ENCODE results near the gene PHACTR2.

Gene PHACTR2

GRCh38 chr6:143742070-143742954 lies 64.5 kb downstream of the PHACTR2 start:
- no peak for DNase-seq (ENCODE audit: low spot score)

GRCh38 chr6:143742955-143743255 lies 65.1 kb downstream of the PHACTR2 start:
- no peak for DNase-seq (ENCODE audit: low spot score)

GRCh38 chr6:143743301-143744166 lies 65.8 kb downstream of the PHACTR2 start:
- DNase-seq (ENCODE audit: low spot score): no peak

- DNase-seq (ENCODE audit: low spot score): no peak
Observed at GRCh38 chr6:143744551-143745165, 66.9 kb downstream of the PHACTR2 start.

- DNase-seq (ENCODE audit: low spot score): no peak
Observed at GRCh38 chr6:143745166-143746133, 67.7 kb downstream of the PHACTR2 start.

GRCh38 chr6:143746202-143747119 lies 68.7 kb downstream of the PHACTR2 start:
- no peak for DNase-seq (ENCODE audit: low spot score)

- DNase-seq (ENCODE audit: low spot score): no peak
Observed at GRCh38 chr6:143747347-143747842, 69.6 kb downstream of the PHACTR2 start.

- DNase-seq (ENCODE audit: low spot score): no peak
Observed at GRCh38 chr6:143749891-143750290, 72.1 kb downstream of the PHACTR2 start.

GRCh38 chr6:143750877-143751276 lies 73.1 kb downstream of the PHACTR2 start:
- DNase-seq (ENCODE audit: low spot score): no peak

GRCh38 chr6:143752459-143752858 lies 74.7 kb downstream of the PHACTR2 start:
- DNase-seq (ENCODE audit: low spot score): no peak

- no peak for DNase-seq (ENCODE audit: low spot score)
Observed at GRCh38 chr6:143753678-143754077, 75.9 kb downstream of the PHACTR2 start.

GRCh38 chr6:143754204-143754603 lies 76.4 kb downstream of the PHACTR2 start:
- DNase-seq (ENCODE audit: low spot score): no peak

- no peak for DNase-seq (ENCODE audit: low spot score)
Observed at GRCh38 chr6:143755301-143755744, 77.6 kb downstream of the PHACTR2 start.

GRCh38 chr6:143757346-143757832 lies 79.6 kb downstream of the PHACTR2 start:
- no peak for DNase-seq (ENCODE audit: low spot score)

GRCh38 chr6:143758551-143758950 lies 80.8 kb downstream of the PHACTR2 start:
- no peak for DNase-seq (ENCODE audit: low spot score)

- DNase-seq (ENCODE audit: low spot score): no peak
Observed at GRCh38 chr6:143759666-143760065, 81.9 kb downstream of the PHACTR2 start.

- DNase-seq (ENCODE audit: low spot score): no peak
Observed at GRCh38 chr6:143761074-143761473, 83.3 kb downstream of the PHACTR2 start.

- DNase-seq (ENCODE audit: low spot score): no peak
Observed at GRCh38 chr6:143762126-143762525, 84.4 kb downstream of the PHACTR2 start.

GRCh38 chr6:143765422-143766184 lies 87.8 kb downstream of the PHACTR2 start:
- no peak for DNase-seq (ENCODE audit: low spot score)

Measured in ecto neural progenitor cell (in vitro differentiated cells).